Peyer's patch (tissue), 4 donors: ENCODE results near the gene POLA1.

Experiments
- POLR2A ChIP-seq, 2 donors: fragments of 450-650 bp; IDR thresholded peaks; one replicate each; pipeline ENCODE4 v1.5.1; 2017; ENCODE audit warnings: antibody characterized with exemption in 2 of 2, mild to moderate bottlenecking in 2 of 2, moderate library complexity in 2 of 2
- TF ChIP-seq, protein P1 (sequence below), 6 experiments: fragments of 450-650 bp in 4 of 6; fragments of 200-600 bp in 2 of 6; sonication (generic) in 1 of 6; IDR thresholded peaks; one replicate each; pipeline ENCODE4 v1.5.1; 2017 to 2019; ENCODE audit warnings: antibody characterized with exemption in 6 of 6, mild to moderate bottlenecking in 3 of 6, moderate library complexity in 1 of 6

DNA sequence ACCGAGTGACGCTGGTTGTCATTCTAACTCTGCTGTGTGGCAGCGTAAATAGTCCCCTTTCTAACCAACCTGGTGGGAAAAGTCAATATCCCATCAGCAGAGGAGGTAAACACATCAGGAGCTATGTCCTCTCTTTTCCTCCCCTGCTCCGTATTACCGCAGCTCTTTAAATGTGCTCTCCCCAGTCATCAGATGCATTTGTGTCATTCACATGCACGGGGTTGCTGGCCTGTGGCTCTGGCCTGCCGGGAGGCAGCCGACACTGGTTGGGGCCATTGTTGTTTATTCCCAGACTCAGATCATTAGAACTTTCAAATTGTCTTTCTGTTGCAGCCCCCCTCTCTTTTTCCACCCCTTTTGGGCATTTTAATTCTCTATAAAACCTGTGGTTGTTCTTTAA is 300.2 kb downstream of the POLA1 start:
- TF ChIP-seq, protein P1, sequence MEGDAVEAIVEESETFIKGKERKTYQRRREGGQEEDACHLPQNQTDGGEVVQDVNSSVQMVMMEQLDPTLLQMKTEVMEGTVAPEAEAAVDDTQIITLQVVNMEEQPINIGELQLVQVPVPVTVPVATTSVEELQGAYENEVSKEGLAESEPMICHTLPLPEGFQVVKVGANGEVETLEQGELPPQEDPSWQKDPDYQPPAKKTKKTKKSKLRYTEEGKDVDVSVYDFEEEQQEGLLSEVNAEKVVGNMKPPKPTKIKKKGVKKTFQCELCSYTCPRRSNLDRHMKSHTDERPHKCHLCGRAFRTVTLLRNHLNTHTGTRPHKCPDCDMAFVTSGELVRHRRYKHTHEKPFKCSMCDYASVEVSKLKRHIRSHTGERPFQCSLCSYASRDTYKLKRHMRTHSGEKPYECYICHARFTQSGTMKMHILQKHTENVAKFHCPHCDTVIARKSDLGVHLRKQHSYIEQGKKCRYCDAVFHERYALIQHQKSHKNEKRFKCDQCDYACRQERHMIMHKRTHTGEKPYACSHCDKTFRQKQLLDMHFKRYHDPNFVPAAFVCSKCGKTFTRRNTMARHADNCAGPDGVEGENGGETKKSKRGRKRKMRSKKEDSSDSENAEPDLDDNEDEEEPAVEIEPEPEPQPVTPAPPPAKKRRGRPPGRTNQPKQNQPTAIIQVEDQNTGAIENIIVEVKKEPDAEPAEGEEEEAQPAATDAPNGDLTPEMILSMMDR (IDR thresholded peaks at IDR 0.05): no peak
- no peak for TF ChIP-seq POLR2A (IDR thresholded peaks at IDR 0.05)
